T1000 (cell line): ENCODE results near the gene TOM1L2.

Experiments
- DNase-seq: peaks from one replicate; lab custom pipeline; 2025; ENCODE audit warnings: mixed read lengths; lab: John Stamatoyannopoulos, UW

The TOM1L2 gene

GRCh38 chr17:17899486-17899885 is 72.7 kb downstream of the TOM1L2 start:
- DNase-seq = no peak

GRCh38 chr17:17898673-17899072 is 73.5 kb downstream of the TOM1L2 start:
- no peak for DNase-seq

GRCh38 chr17:17897442-17897841 is 74.8 kb downstream of the TOM1L2 start:
- DNase-seq = no peak

- DNase-seq = no peak
Observed at GRCh38 chr17:17896746-17897145, 75.5 kb downstream of the TOM1L2 start.

- DNase-seq = no peak
Observed at GRCh38 chr17:17893801-17894644, 78.2 kb downstream of the TOM1L2 start.

- DNase-seq = no peak
Observed at GRCh38 chr17:17892731-17893130, 79.5 kb downstream of the TOM1L2 start.

- no peak for DNase-seq
Observed at GRCh38 chr17:17892009-17892408, 80.2 kb downstream of the TOM1L2 start.

GRCh38 chr17:17890773-17891759 is 81.1 kb downstream of the TOM1L2 start:
- no peak for DNase-seq

- no peak for DNase-seq
Observed at GRCh38 chr17:17889922-17890321, 82.3 kb downstream of the TOM1L2 start.

GRCh38 chr17:17888821-17889220 is 83.4 kb downstream of the TOM1L2 start:
- DNase-seq = no peak

- DNase-seq = no peak
Observed at GRCh38 chr17:17888371-17888770, 83.8 kb downstream of the TOM1L2 start.

- DNase-seq = no peak
Observed at GRCh38 chr17:17887752-17888304, 84.4 kb downstream of the TOM1L2 start.

- DNase-seq = no peak
Observed at GRCh38 chr17:17886726-17887125, 85.5 kb downstream of the TOM1L2 start.

GRCh38 chr17:17886226-17886625 is 86.0 kb downstream of the TOM1L2 start:
- no peak for DNase-seq

GRCh38 chr17:17884391-17885357 is 87.5 kb downstream of the TOM1L2 start:
- no peak for DNase-seq

- no peak for DNase-seq
Observed at GRCh38 chr17:17883801-17884200, 88.4 kb downstream of the TOM1L2 start.

GRCh38 chr17:17882082-17882581 is 90.1 kb downstream of the TOM1L2 start:
- no peak for DNase-seq

GRCh38 chr17:17880577-17881196 is 91.5 kb downstream of the TOM1L2 start:
- DNase-seq = no peak

- DNase-seq = no peak
Observed at GRCh38 chr17:17877529-17878358, 94.5 kb downstream of the TOM1L2 start.
